GM13976 (cell line): Measurements from ENCODE around the gene KRT27.
"Not testable (repeated sequence)": the region's sequence is repeated elsewhere in the genome, so short reads cannot be mapped to it uniquely, and the experiment has no call there.

Source experiments
- DNase-seq: peaks from one replicate; pipeline ENCODE4 v3.0.0; 2012; ENCODE audit warnings: low spot score
- in situ Hi-C: fragments of 300-500 bp; cut with MboI; formaldehyde crosslinking; loops from one replicate; pipeline ENCODE4 v1.12.0; 2022; ENCODE audit warnings: low sequenced_read_pairs, mixed read lengths, inconsistent platforms; ENCODE audit not compliant: unreplicated experiment
- TF ChIP-seq, protein P1 (sequence below): IDR thresholded peaks from 2 replicates; pipeline ENCODE4 v1.5.1; 2012; ENCODE audit warnings: borderline replicate concordance, mild to moderate bottlenecking; ENCODE audit not compliant: insufficient read depth; ENCODE audit errors: extremely low read depth, missing control alignments, control extremely low read depth

KRT27 gene

DNA sequence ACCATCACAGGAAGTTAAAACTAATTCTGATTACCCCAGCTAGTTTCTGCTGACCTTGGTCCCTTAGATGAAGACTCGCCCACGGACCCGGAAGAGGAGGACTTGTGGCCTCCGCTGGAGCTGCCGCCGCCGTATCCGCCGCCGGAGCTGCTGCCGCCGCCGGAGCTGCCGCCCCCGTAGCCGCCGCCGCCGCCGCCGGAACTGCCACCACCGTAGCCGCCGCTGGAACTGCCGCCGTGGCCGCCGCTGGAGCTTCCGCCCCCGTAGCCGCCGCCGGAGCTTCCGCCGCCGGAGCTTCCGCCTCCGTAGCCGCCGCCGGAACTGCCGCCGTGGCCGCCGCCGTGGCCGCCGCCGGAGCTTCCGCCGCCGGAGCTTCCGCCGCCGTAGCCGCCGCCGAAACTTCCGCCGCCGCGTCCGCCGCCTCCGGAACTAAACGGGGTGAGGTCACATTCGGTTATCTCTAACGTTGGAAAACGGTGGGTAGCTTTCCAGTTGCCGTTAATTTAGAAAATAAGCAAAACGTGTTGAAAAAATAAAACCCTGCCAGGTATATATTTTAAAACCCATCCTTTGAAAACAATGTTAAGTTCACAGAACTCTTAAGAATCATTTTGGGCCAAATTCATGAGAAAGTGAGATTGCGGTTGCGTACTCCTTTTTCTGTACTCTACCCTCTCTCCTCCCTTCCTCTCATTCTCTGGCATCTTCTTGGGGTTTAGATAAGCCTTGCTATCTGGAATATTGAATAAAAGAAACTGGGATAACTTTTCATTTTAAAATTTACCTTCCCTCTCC, 36.6 kb upstream of the KRT27 start:
- DNase-seq, result peak; percentile 87
- TF ChIP-seq, protein P1, sequence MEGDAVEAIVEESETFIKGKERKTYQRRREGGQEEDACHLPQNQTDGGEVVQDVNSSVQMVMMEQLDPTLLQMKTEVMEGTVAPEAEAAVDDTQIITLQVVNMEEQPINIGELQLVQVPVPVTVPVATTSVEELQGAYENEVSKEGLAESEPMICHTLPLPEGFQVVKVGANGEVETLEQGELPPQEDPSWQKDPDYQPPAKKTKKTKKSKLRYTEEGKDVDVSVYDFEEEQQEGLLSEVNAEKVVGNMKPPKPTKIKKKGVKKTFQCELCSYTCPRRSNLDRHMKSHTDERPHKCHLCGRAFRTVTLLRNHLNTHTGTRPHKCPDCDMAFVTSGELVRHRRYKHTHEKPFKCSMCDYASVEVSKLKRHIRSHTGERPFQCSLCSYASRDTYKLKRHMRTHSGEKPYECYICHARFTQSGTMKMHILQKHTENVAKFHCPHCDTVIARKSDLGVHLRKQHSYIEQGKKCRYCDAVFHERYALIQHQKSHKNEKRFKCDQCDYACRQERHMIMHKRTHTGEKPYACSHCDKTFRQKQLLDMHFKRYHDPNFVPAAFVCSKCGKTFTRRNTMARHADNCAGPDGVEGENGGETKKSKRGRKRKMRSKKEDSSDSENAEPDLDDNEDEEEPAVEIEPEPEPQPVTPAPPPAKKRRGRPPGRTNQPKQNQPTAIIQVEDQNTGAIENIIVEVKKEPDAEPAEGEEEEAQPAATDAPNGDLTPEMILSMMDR, result no peak
- in situ Hi-C loops, result no loop called here

DNA sequence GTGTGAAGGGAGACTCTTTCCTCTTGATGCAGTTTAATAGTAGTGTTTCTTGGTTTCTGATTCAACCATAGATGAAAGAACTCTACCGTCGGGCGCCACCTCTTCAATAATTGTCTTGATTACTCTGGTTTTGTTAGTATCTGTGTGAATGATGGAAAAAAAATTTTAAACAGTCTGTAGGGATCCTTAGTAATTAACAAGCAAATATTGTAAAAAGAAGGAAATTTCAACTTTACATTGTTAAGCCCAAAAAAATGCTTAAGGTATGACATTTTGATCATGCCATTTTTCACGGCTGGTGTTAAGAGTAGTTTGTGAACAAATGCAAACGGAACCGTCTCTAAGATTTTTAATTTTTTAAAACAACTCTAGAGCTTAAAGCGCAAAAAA, 36.0 kb upstream of the KRT27 start:
- TF ChIP-seq, protein P1, result no peak
- DNase-seq, result no peak
- in situ Hi-C loops, result no loop called here

DNA sequence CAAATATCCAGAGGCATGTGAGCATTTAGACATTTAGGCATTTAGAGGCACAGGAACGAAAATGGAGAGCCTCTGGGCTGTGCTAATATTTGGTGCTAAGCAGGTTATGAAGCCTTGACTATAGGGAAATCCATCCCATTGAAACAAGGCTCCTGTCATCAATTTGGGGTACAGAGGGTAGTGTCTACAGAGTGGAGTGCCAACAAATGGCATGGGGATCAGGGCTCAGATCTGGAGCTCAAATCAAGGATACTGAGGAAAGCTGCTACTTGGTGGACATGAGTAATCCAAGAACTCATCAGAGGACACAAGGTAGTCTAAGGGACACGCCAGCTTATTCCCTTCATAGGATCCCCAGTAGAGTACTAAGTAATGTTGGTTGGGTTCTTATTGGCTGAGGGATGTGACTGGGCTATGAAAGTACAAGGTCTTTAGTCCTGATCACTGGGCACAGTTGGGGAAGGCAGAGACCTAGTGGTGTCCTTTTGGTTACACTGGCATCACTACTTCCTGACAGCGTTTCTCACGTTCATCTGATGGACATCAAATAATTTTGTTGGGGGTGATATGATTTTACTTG, 34.8 kb upstream of the KRT27 start:
- TF ChIP-seq, protein P1, result no peak
- DNase-seq, result no peak
- in situ Hi-C loops, result no loop called here

DNA sequence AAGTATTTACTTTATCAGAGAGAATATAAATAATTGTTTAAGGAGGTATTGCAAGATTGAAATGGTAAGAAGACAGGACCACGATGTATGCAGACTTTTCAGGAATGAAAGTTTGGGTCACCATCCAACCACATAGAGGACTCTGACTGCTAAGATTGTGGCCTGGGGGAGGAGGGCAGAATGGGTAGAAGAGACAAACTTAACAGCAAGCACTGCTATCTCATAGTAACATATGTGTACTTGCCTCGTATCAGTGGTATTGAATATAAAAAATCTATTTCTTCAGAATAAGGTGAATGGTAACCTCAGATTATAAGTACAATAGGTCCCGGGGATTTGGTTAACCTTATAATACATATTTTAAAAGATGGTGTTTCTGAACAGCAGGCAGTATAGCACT, 34.2 kb upstream of the KRT27 start:
- no peak for DNase-seq
- TF ChIP-seq, protein P1, result no peak
- in situ Hi-C loops, result no loop called here

DNA sequence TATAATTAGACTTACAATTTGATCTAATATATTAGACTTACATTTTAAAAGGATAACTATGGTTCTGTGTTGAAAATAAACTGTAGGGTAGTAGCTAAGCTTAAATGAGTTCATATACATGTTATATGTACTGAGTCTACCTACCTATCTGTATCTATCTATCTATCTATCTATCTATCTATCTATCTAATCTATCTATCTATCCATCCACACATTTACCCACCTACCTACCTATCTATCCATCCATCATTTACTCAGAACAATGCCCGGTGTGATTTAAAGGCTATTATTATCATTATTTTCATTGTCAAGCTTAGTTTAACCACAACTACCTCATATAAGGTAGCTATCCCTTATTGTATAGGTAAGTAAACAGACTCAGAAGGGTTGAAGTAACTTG, 33.0 kb upstream of the KRT27 start:
- in situ Hi-C loops, result no loop called here
- DNase-seq, result no peak
- TF ChIP-seq, protein P1, result no peak

DNA sequence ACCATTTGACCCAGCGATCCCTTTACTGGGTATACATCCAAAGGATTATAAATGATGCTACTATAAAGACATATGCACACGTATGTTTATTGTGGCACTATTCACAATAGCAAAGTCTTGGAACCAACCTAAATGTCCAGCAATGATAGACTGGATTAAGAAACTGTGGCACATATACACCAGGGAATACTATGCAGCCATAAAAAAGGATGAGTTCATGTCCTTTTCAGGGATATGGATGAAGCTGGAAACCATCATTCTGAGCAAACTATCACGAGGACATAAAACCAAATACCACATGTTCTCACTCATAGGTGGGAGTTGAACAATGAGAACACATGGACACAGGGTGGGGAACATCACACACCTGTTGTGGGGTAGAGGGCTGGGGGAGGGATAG, 32.3 kb upstream of the KRT27 start:
- in situ Hi-C loops, DNase-seq: not testable (repeated sequence)

DNA sequence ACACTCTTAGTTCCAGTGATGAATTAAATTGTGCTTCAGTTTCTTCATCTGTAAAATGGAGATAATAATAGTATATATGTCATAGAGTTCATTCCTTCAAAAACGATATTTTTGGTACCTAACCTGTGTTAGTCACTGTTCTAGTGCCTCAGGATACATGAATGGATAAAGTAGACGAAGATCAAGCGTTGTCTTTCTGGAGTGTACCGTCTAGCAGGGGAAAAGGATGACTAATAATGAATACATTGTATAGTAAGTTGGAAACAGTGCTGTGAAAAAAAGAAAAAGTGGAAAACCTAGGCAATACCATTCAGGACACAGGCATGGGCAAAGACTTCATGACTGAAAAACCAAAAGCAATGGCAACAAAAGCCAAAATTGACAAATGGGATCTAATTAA, 31.5 kb upstream of the KRT27 start:
- no peak for DNase-seq
- in situ Hi-C loops, result no loop called here
- TF ChIP-seq, protein P1, result no peak
